Endodermal cell (in vitro differentiated cells): Measurements from ENCODE around the gene SRRM1. TPM values are rescaled to one million over a fixed set of nuclear protein-coding genes. Genes with fewer than 3 reads are reported as not detected.

ENCODE experiments used
- DNase-seq: peaks from one replicate; pipeline ENCODE4 v3.0.0-alpha.2; 2017
- H3K27ac ChIP-seq: 2 replicates; pipeline ENCODE4 v1.5.1; 2013; ENCODE audit warnings: mild to moderate bottlenecking, low read depth, low read length, moderate library complexity
- H3K27me3 ChIP-seq: 2 replicates; pipeline ENCODE4 v1.6.1; 2013; ENCODE audit warnings: mild to moderate bottlenecking, low read length, moderate library complexity; ENCODE audit not compliant: insufficient read depth, control insufficient read depth, poor library complexity, severe bottlenecking
- H3K36me3 ChIP-seq: 2 replicates; pipeline ENCODE4 v1.7.0; 2013; ENCODE audit warnings: mild to moderate bottlenecking, low read length, moderate library complexity; ENCODE audit not compliant: control insufficient read depth, insufficient read depth
- H3K4me1 ChIP-seq: one replicate; pipeline ENCODE4 v1.7.0; 2013; ENCODE audit warnings: low read length; ENCODE audit not compliant: control insufficient read depth, insufficient read depth
- H3K4me3 ChIP-seq: 2 replicates; pipeline ENCODE4 v1.5.1; 2013; ENCODE audit warnings: mild to moderate bottlenecking, low read length, moderate library complexity
- H3K9ac ChIP-seq: 2 replicates; pipeline ENCODE4 v1.6.1; 2013; ENCODE audit warnings: mild to moderate bottlenecking, low read length, moderate library complexity; ENCODE audit not compliant: poor library complexity, severe bottlenecking; ENCODE audit errors: extremely low read depth
- H3K9me3 ChIP-seq: 2 replicates; pipeline ENCODE4 v1.6.1; 2013; ENCODE audit warnings: mild to moderate bottlenecking, low read length, moderate library complexity; ENCODE audit not compliant: control insufficient read depth
- H3K27ac Mint-ChIP-seq: 2 replicates; pipeline ENCODE4 v1.8.0; 2020; ENCODE audit warnings: mixed read lengths
- H3K27me3 Mint-ChIP-seq: 2 replicates; pipeline ENCODE4 v1.8.0; 2021; ENCODE audit warnings: mild to moderate bottlenecking, mixed read lengths; ENCODE audit not compliant: insufficient read depth
- H3K36me3 Mint-ChIP-seq: 2 replicates; pipeline ENCODE4 v1.8.0; 2020; ENCODE audit warnings: low read depth, mixed read lengths
- H3K4me1 Mint-ChIP-seq: 2 replicates; pipeline ENCODE4 v1.8.0; 2020; ENCODE audit warnings: mixed read lengths
- H3K4me3 Mint-ChIP-seq: 2 replicates; pipeline ENCODE4 v1.8.0; 2020; ENCODE audit warnings: mild to moderate bottlenecking, moderate library complexity, mixed read lengths
- H3K9me3 Mint-ChIP-seq: 2 replicates; pipeline ENCODE4 v1.8.0; 2020; ENCODE audit warnings: mild to moderate bottlenecking, mixed read lengths
- WGBS, 2 experiments: methylation state at CpG; one replicate each; pipeline versions ENCODE4 v1.1.5 to v1.1.7; 2013; ENCODE audit warnings: missing lambda C conversion rate in 2 of 2, mixed read lengths in 1 of 2; ENCODE audit not compliant: insufficient coverage in 1 of 2, insufficient read length in 1 of 2; 5-methylcytosine and 5-hydroxymethylcytosine counted together
- total RNA-seq, 2 donors: library from RNA; stranded (reverse); fragmentation: NEBNext Ultra II Directional in 1 of 2; extraction: Animal tissue kit (Norgen Biotek cat#: 25700) in 1 of 2; gene quantifications; 2 replicates in 1 of 2; 3 replicates in 1 of 2; pipeline ENCODE4 v1.2.1, GENCODE V29; 2021
- TF ChIP-seq, protein P1 (sequence below): fragments of 200-600 bp; sonication (generic); conservative IDR thresholded peaks from 2 replicates; pipeline ENCODE4 v1.5.0; 2021; ENCODE audit warnings: antibody characterized with exemption, mild to moderate bottlenecking

SRRM1 gene
- total RNA-seq, 2 donors from 2014 or later, result 233 to 293 TPM

DNA sequence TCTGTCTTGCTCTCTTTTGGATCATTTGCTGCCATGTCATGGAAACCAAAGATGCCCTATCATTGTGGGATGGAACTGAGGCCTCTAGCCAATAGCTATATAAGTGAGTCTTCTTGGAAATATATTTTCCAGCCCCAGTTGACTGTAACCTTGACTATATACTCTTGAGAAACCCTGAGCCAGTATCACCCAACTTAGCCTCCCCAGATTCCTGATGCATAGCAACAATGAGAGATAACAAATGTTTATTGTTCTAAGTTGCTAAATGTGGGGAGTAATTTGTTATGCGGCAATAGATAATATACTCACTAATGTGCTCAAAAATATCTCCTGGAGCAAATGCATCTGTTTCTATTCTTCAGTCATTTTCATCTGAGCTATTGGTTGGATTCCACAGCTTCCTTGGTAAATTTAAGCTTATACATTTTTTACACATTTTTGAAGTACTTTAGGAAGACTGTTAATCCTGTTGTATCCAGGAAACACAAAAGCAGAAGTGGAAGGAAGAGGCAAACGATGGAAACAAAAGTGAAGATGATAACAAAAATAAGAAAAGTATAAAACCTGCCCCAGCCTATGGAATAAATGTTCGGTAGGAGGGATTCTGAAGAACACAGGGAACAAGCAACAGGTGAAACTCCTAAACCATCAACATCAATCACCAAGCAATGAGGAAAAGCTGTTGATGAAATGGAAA lies 6.3 kb upstream of the SRRM1 start:
- TF ChIP-seq, protein P1, sequence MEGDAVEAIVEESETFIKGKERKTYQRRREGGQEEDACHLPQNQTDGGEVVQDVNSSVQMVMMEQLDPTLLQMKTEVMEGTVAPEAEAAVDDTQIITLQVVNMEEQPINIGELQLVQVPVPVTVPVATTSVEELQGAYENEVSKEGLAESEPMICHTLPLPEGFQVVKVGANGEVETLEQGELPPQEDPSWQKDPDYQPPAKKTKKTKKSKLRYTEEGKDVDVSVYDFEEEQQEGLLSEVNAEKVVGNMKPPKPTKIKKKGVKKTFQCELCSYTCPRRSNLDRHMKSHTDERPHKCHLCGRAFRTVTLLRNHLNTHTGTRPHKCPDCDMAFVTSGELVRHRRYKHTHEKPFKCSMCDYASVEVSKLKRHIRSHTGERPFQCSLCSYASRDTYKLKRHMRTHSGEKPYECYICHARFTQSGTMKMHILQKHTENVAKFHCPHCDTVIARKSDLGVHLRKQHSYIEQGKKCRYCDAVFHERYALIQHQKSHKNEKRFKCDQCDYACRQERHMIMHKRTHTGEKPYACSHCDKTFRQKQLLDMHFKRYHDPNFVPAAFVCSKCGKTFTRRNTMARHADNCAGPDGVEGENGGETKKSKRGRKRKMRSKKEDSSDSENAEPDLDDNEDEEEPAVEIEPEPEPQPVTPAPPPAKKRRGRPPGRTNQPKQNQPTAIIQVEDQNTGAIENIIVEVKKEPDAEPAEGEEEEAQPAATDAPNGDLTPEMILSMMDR, result no peak
- WGBS, 2 experiments, result 88 to 100% methylated on average over 1 to 2 of the region's 3 CpGs
- H3K27me3 ChIP-seq, result peaks cover 6% of the 10 kb centered on the region
- Mint-ChIP-seq H3K27ac (no peak overlapping the region), H3K36me3 (no peaks in the 10 kb centered on the region), H3K27me3 (peaks cover 4% of the 10 kb centered on the region), H3K4me1 (peaks cover 18% of the 10 kb centered on the region), H3K4me3 (no peak overlapping the region), H3K9me3 (no peaks in the 10 kb centered on the region)
- no peak overlapping the region for H3K27ac ChIP-seq
- H3K9me3 ChIP-seq, result no peaks in the 10 kb centered on the region
- no peaks in the 10 kb centered on the region for H3K4me1 ChIP-seq
- H3K36me3 ChIP-seq, result no peaks in the 10 kb centered on the region
- no peak overlapping the region for H3K4me3 ChIP-seq
- DNase-seq, result no peak
- no peak overlapping the region for H3K9ac ChIP-seq

DNA sequence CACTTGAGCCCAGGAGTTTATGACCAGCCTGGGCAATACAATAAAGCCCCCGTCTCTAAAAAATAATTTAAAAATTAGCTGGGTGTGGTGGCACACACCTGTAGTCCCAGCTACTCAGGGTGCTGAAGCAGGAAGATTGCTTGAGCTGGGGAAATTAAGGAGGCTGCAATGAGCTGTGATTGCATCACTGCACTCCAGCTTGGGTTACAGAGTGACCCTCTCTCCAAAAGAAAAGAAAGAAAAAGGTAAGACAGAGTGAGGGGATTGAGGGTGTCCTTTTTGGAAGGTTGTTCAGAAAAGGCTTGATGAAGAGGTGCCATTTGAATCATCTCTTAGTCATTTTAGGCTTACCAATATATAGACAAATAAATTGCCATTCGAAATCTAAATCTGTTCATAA lies 4.0 kb upstream of the SRRM1 start:
- Histone ChIP-seq H3K4me1 (no peaks in the 10 kb centered on the region), H3K9me3 (no peaks in the 10 kb centered on the region), H3K9ac (no peak overlapping the region), H3K27ac (no peak overlapping the region), H3K4me3 (no peak overlapping the region), H3K27me3 (peaks cover 6% of the 10 kb centered on the region), H3K36me3 (no peaks in the 10 kb centered on the region)
- TF ChIP-seq, protein P1, result no peak
- Mint-ChIP-seq H3K4me1 (peaks cover 11% of the 10 kb centered on the region), H3K36me3 (no peaks in the 10 kb centered on the region), H3K4me3 (no peak overlapping the region), H3K27me3 (peaks cover 4% of the 10 kb centered on the region), H3K9me3 (no peaks in the 10 kb centered on the region), H3K27ac (no peak overlapping the region)
- no peak for DNase-seq
- 90 to 100% methylated on average over 1 to 2 of the region's 2 CpGs for WGBS, 2 experiments

DNA sequence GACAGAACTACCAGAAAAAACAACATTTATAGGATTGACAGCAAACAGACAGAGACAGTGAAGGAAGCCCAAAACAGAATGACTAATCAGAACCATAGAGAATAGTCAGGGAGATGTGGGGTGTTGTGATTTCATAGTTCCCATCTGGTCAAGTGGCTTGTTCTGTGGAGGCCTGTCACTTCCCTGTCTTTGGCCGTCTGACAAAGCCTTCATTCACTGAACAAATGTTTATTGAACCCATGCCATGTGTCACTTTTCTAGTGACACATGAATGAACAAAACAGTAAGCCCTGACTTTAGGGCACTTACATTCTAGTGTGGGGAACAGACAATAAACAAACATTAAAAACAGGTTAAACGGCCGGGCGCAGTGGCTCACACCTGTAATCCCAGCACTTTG lies 3.2 kb upstream of the SRRM1 start:
- Histone ChIP-seq H3K27me3 (peaks cover 6% of the 10 kb centered on the region), H3K9me3 (no peaks in the 10 kb centered on the region), H3K27ac (no peak overlapping the region), H3K36me3 (peaks cover under 1% of the 10 kb centered on the region), H3K4me1 (no peaks in the 10 kb centered on the region), H3K4me3 (no peak overlapping the region), H3K9ac (no peak overlapping the region)
- WGBS, 2 experiments, result 94 to 100% methylated on average over 4 of the region's 4 CpGs
- peaks cover 4% of the 10 kb centered on the region for H3K27me3 Mint-ChIP-seq
- no peak overlapping the region for H3K27ac Mint-ChIP-seq
- TF ChIP-seq, protein P1, result no peak
- H3K4me3 Mint-ChIP-seq, result no peak overlapping the region
- no peak for DNase-seq
- H3K9me3 Mint-ChIP-seq, result no peaks in the 10 kb centered on the region
- H3K36me3 Mint-ChIP-seq, result no peaks in the 10 kb centered on the region
- peaks cover 19% of the 10 kb centered on the region for H3K4me1 Mint-ChIP-seq
